Measurements from ENCODE around the gene KIAA0513. TPM values are rescaled to one million over a fixed set of nuclear protein-coding genes. Genes with fewer than 3 reads are reported as not detected.

KIAA0513 gene
- polyA plus RNA-seq, 1 donor (not counting 4 experiments of a cell fraction or from before 2014, with no cell fraction given) = 3.3 TPM

DNA sequence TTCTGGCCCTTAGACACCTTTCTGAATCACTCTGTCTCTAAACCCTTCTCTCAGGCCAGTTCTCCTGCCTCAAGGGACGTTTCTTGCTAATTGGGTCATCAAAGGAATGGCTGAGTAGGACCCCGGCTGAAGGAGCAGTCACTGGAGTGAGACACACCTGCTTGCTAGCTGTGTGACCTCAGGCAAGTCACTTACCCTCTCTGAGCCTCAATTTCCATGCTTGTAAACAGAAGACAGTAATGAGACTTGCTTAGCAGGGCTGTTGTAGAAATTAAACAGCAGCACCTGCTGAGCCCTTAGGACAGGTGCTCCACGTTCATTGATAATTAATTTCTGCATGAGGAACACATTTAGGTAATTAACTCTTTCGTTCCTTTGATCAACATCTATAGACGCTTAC is 77.9 kb downstream of the KIAA0513 start:
- Histone ChIP-seq H3K9ac (ENCODE audit: control insufficient read depth, extremely low read depth, insufficient read depth, low read length) (no peak overlapping the region), H3K4me1 (ENCODE audit: control insufficient read depth, extremely low read depth, insufficient read depth, low read length) (no peaks in the 10 kb centered on the region), H3K9me3 (ENCODE audit: control insufficient read depth, low read depth, low read length) (no peaks in the 10 kb centered on the region), H2AFZ (ENCODE audit: control insufficient read depth, low read length) (no peak overlapping the region), H3K4me3 (ENCODE audit: control insufficient read depth in 2 of 3, extremely low read depth in 1 of 3, insufficient read depth in 2 of 3, low read depth in 1 of 3, low read length in 3 of 3) (no peak overlapping the region), H3K27me3 (ENCODE audit: control insufficient read depth, extremely low read depth, insufficient read depth, low read length) (peaks cover 3% of the 10 kb centered on the region), H3K27ac (ENCODE audit: control insufficient read depth, insufficient read depth, low read length) (no peak overlapping the region), H3K4me2 (ENCODE audit: control insufficient read depth, extremely low read depth, insufficient read depth, low read depth, low read length) (no peak overlapping the region), H3K36me3 (ENCODE audit: control insufficient read depth in 2 of 2, extremely low read depth in 1 of 2, insufficient read depth in 2 of 2, low read length in 2 of 2) (no peaks in the 10 kb centered on the region), H4K20me1 (ENCODE audit: control insufficient read depth, extremely low read depth, insufficient read depth, low read length) (no peaks in the 10 kb centered on the region), H3K9me1 (ENCODE audit: control insufficient read depth, extremely low read depth, insufficient read depth, low read length) (no peaks in the 10 kb centered on the region), H3K79me2 (ENCODE audit: control insufficient read depth, insufficient read depth, low read length) (no peaks in the 10 kb centered on the region)
- FAIRE-seq (no peak), DNase-seq (ENCODE audit: low read depth, low spot score) (no peak)
- dilution Hi-C loops (cut with MboI; ENCODE audit: extremely low pct_ligation_motif_present, low sequenced_read_pairs) = no loop called here
- TF ChIP-seq EZH2 (IDR thresholded peaks at IDR 0.05; ENCODE audit: low read length) = no peak
- TF ChIP-seq, protein P1, sequence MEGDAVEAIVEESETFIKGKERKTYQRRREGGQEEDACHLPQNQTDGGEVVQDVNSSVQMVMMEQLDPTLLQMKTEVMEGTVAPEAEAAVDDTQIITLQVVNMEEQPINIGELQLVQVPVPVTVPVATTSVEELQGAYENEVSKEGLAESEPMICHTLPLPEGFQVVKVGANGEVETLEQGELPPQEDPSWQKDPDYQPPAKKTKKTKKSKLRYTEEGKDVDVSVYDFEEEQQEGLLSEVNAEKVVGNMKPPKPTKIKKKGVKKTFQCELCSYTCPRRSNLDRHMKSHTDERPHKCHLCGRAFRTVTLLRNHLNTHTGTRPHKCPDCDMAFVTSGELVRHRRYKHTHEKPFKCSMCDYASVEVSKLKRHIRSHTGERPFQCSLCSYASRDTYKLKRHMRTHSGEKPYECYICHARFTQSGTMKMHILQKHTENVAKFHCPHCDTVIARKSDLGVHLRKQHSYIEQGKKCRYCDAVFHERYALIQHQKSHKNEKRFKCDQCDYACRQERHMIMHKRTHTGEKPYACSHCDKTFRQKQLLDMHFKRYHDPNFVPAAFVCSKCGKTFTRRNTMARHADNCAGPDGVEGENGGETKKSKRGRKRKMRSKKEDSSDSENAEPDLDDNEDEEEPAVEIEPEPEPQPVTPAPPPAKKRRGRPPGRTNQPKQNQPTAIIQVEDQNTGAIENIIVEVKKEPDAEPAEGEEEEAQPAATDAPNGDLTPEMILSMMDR (optimal IDR thresholded peaks at IDR 0.05 in 1 of 3, IDR thresholded peaks at IDR 0.05 in 1 of 3, conservative IDR thresholded peaks at IDR 0.05 in 1 of 3; ENCODE audit: extremely low read depth in 1 of 3, insufficient read depth in 2 of 3, low read length in 3 of 3) = no peak

DNA sequence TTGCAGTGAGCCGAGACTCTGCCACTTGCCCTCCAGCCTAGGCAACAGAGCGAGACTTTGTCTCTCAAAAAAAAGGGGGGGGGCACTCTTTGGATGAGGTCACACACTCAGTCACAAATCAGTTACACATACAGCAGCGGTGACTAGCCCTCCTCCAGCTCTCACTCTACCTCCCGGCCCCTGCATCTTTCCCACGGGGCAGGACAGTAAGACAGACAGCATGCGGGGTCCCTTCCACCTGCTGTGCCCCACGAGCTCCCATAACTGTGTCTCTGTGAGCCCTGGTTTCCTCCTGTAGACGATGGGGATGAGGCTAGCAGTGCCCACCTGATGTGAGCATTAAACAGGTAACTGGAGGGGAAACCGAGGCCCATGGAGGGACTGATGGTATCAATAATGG is 79.5 kb downstream of the KIAA0513 start:
- Histone ChIP-seq H3K4me3 (ENCODE audit: control insufficient read depth in 2 of 3, extremely low read depth in 1 of 3, insufficient read depth in 2 of 3, low read depth in 1 of 3, low read length in 3 of 3) (no peak overlapping the region), H3K36me3 (ENCODE audit: control insufficient read depth in 2 of 2, extremely low read depth in 1 of 2, insufficient read depth in 2 of 2, low read length in 2 of 2) (no peaks in the 10 kb centered on the region), H3K79me2 (ENCODE audit: control insufficient read depth, insufficient read depth, low read length) (no peaks in the 10 kb centered on the region), H2AFZ (ENCODE audit: control insufficient read depth, low read length) (no peak overlapping the region), H3K27me3 (ENCODE audit: control insufficient read depth, extremely low read depth, insufficient read depth, low read length) (peaks cover 3% of the 10 kb centered on the region), H3K9me3 (ENCODE audit: control insufficient read depth, low read depth, low read length) (no peaks in the 10 kb centered on the region), H3K4me2 (ENCODE audit: control insufficient read depth, extremely low read depth, insufficient read depth, low read depth, low read length) (no peak overlapping the region), H3K9ac (ENCODE audit: control insufficient read depth, extremely low read depth, insufficient read depth, low read length) (no peak overlapping the region), H3K9me1 (ENCODE audit: control insufficient read depth, extremely low read depth, insufficient read depth, low read length) (no peaks in the 10 kb centered on the region), H4K20me1 (ENCODE audit: control insufficient read depth, extremely low read depth, insufficient read depth, low read length) (no peaks in the 10 kb centered on the region), H3K27ac (ENCODE audit: control insufficient read depth, insufficient read depth, low read length) (no peak overlapping the region), H3K4me1 (ENCODE audit: control insufficient read depth, extremely low read depth, insufficient read depth, low read length) (no peaks in the 10 kb centered on the region)
- DNase-seq (ENCODE audit: low read depth, low spot score) = no peak
- dilution Hi-C loops (cut with MboI; ENCODE audit: extremely low pct_ligation_motif_present, low sequenced_read_pairs) = no loop called here
- TF ChIP-seq EZH2 (IDR thresholded peaks at IDR 0.05; ENCODE audit: low read length) = no peak
- TF ChIP-seq, protein P1 (optimal IDR thresholded peaks at IDR 0.05 in 1 of 3, IDR thresholded peaks at IDR 0.05 in 1 of 3, conservative IDR thresholded peaks at IDR 0.05 in 1 of 3; ENCODE audit: extremely low read depth in 1 of 3, insufficient read depth in 2 of 3, low read length in 3 of 3) = no peak
- FAIRE-seq = no peak
